Astrocyte (in vitro differentiated cells and primary cell): Measurements from ENCODE around the gene MYO1F. TPM values are rescaled to one million over a fixed set of nuclear protein-coding genes. Genes with fewer than 3 reads are reported as not detected.

Source experiments
- DNase-seq: peaks from one replicate; pipeline ENCODE4 v3.0.0-alpha.2; 2010; ENCODE audit warnings: low read depth
- FAIRE-seq: peaks from 2 replicates; lab custom pipeline; 2011; peaks lifted over from hg19 to GRCh38; lab: Jason Lieb, UNC
- H2AFZ ChIP-seq: 2 replicates; pipeline ENCODE4 v1.6.0; 2012; ENCODE audit warnings: low read depth, low read length, inconsistent platforms
- H3K27ac ChIP-seq: 2 replicates; pipeline ENCODE4 v1.5.1; 2011; ENCODE audit warnings: low read depth, low read length, inconsistent platforms
- H3K27me3 ChIP-seq: 2 replicates; pipeline ENCODE4 v1.6.0; 2011; ENCODE audit warnings: low read length, inconsistent platforms; ENCODE audit not compliant: insufficient read depth
- H3K36me3 ChIP-seq: 2 replicates; pipeline ENCODE4 v1.5.1; 2011; ENCODE audit warnings: low read length, inconsistent platforms; ENCODE audit not compliant: insufficient read depth
- H3K4me1 ChIP-seq: 2 replicates; pipeline ENCODE4 v1.5.1; 2011; ENCODE audit warnings: low read length, inconsistent platforms; ENCODE audit not compliant: insufficient read depth
- H3K4me2 ChIP-seq: 2 replicates; pipeline ENCODE4 v1.6.0; 2012; ENCODE audit warnings: low read length, inconsistent platforms
- H3K4me3 ChIP-seq: 2 replicates; pipeline ENCODE4 v1.5.1; 2011; ENCODE audit warnings: low read depth, mild to moderate bottlenecking, low read length, inconsistent platforms; ENCODE audit not compliant: insufficient read depth
- H3K79me2 ChIP-seq: 2 replicates; pipeline ENCODE4 v1.6.0; 2012; ENCODE audit warnings: mild to moderate bottlenecking, low read length, inconsistent platforms; ENCODE audit not compliant: insufficient read depth
- H3K9ac ChIP-seq: 2 replicates; pipeline ENCODE4 v1.6.0; 2012; ENCODE audit warnings: mild to moderate bottlenecking, low read length, inconsistent platforms
- H3K9me3 ChIP-seq: 2 replicates; pipeline ENCODE4 v1.5.1; 2012; ENCODE audit warnings: low read depth, mild to moderate bottlenecking, low read length, inconsistent platforms; ENCODE audit not compliant: insufficient read depth
- H4K20me1 ChIP-seq: 2 replicates; pipeline ENCODE4 v1.6.0; 2012; ENCODE audit warnings: low read length, inconsistent platforms; ENCODE audit not compliant: insufficient read depth
- H3K27ac Mint-ChIP-seq: one replicate; pipeline ENCODE4 v1.8.0; 2021; ENCODE audit warnings: mild to moderate bottlenecking, mixed read lengths; ENCODE audit not compliant: unreplicated experiment
- H3K27me3 Mint-ChIP-seq: one replicate; pipeline ENCODE4 v1.8.0; 2021; ENCODE audit warnings: low read depth, mixed read lengths; ENCODE audit not compliant: unreplicated experiment
- H3K36me3 Mint-ChIP-seq: one replicate; pipeline ENCODE4 v1.8.0; 2021; ENCODE audit warnings: low read depth, mixed read lengths; ENCODE audit not compliant: unreplicated experiment
- H3K4me1 Mint-ChIP-seq: one replicate; pipeline ENCODE4 v1.8.0; 2021; ENCODE audit warnings: low read depth, mixed read lengths; ENCODE audit not compliant: unreplicated experiment
- H3K4me3 Mint-ChIP-seq: one replicate; pipeline ENCODE4 v1.8.0; 2021; ENCODE audit warnings: mild to moderate bottlenecking, moderate library complexity, mixed read lengths; ENCODE audit not compliant: unreplicated experiment
- H3K9me3 Mint-ChIP-seq: one replicate; pipeline ENCODE4 v1.8.0; 2021; ENCODE audit warnings: mild to moderate bottlenecking, mixed read lengths; ENCODE audit not compliant: unreplicated experiment
- CTCF ChIP-seq: IDR thresholded peaks from 2 replicates; pipeline ENCODE4 v1.5.1; 2011; ENCODE audit warnings: low read depth, mild to moderate bottlenecking, inconsistent platforms, low read length, moderate library complexity; ENCODE audit not compliant: insufficient read depth
- EZH2 ChIP-seq: IDR thresholded peaks from 2 replicates; pipeline ENCODE4 v1.6.1; 2012; ENCODE audit warnings: mild to moderate bottlenecking, low read length, inconsistent platforms; ENCODE audit not compliant: insufficient read depth
- total RNA-seq: library from RNA; stranded (reverse); gene quantifications from 2 replicates; pipeline ENCODE4 v1.2.1, GENCODE V29; 2021

Gene MYO1F
- total RNA-seq, 1 donor from 2014 or later: 0.23 TPM

- Mint-ChIP-seq H3K36me3 (peaks cover 11% of the 10 kb centered on the region), H3K4me3 (no peak overlapping the region), H3K4me1 (peaks cover 15% of the 10 kb centered on the region), H3K9me3 (no peaks in the 10 kb centered on the region), H3K27ac (peak overlapping the region; percentile 42), H3K27me3 (no peaks in the 10 kb centered on the region)
- H4K20me1 ChIP-seq: peaks cover 92% of the 10 kb centered on the region
- H3K79me2 ChIP-seq: peaks cover 89% of the 10 kb centered on the region
- no peak overlapping the region for H3K9ac ChIP-seq
- H3K9me3 ChIP-seq: no peaks in the 10 kb centered on the region
- no peak for FAIRE-seq
- no peaks in the 10 kb centered on the region for H3K27me3 ChIP-seq
- TF ChIP-seq CTCF (no peak), EZH2 (no peak)
- no peak overlapping the region for H3K27ac ChIP-seq
- no peak overlapping the region for H2AFZ ChIP-seq
- peaks cover 37% of the 10 kb centered on the region for H3K36me3 ChIP-seq
- no peak for DNase-seq
- no peaks in the 10 kb centered on the region for H3K4me1 ChIP-seq
- no peak overlapping the region for H3K4me2 ChIP-seq
- H3K4me3 ChIP-seq: no peak overlapping the region
These were observed 96.0 kb downstream of the MYO1F start for GRCh38 chr19:8481201-8481600.

- H3K36me3 Mint-ChIP-seq: peaks cover 14% of the 10 kb centered on the region
- FAIRE-seq: no peak
- no peak for DNase-seq
These were observed 98.6 kb downstream of the MYO1F start for GRCh38 chr19:8478598-8478997.

More at GRCh38 chr19:8478598-8478997, 98.6 kb downstream of the MYO1F start:
- H3K27me3 ChIP-seq: no peaks in the 10 kb centered on the region
- no peak overlapping the region for H3K9ac ChIP-seq
- peaks cover 92% of the 10 kb centered on the region for H3K79me2 ChIP-seq
- peak overlapping the region; percentile 13 for H3K27ac Mint-ChIP-seq
- H3K27ac ChIP-seq: no peak overlapping the region
- TF ChIP-seq CTCF: no peak
- no peak for TF ChIP-seq EZH2
- H3K4me3 Mint-ChIP-seq: no peak overlapping the region
- no peaks in the 10 kb centered on the region for H3K9me3 ChIP-seq
- H4K20me1 ChIP-seq: peaks cover 89% of the 10 kb centered on the region
- peaks cover 42% of the 10 kb centered on the region for H3K36me3 ChIP-seq
- no peaks in the 10 kb centered on the region for H3K9me3 Mint-ChIP-seq
- no peaks in the 10 kb centered on the region for H3K4me1 ChIP-seq
- no peaks in the 10 kb centered on the region for H3K27me3 Mint-ChIP-seq
- no peak overlapping the region for H3K4me2 ChIP-seq
- no peak overlapping the region for H3K4me3 ChIP-seq
- H3K4me1 Mint-ChIP-seq: peaks cover 20% of the 10 kb centered on the region
- H2AFZ ChIP-seq: no peak overlapping the region
